H1 (cell line): ENCODE measurements around the gene BRICD5. TPM values are rescaled to one million over a fixed set of nuclear protein-coding genes. Genes with fewer than 3 reads are reported as not detected.

Experiments used
- ATF3 ChIP-seq: IDR thresholded peaks from 2 replicates; pipeline ENCODE4 v1.6.1; 2011; ENCODE audit warnings: low read depth, mild to moderate bottlenecking, low read length; ENCODE audit not compliant: insufficient read depth
- BACH1 ChIP-seq: IDR thresholded peaks from 2 replicates; pipeline ENCODE4 v1.6.1; 2012; ENCODE audit warnings: low read length, improper control_type of control experiment
- BCL11A ChIP-seq, 2 experiments: IDR thresholded peaks; one replicate each; pipeline ENCODE4 v1.6.1; 2011; ENCODE audit warnings: low read depth in 2 of 2, low read length in 2 of 2, mild to moderate bottlenecking in 2 of 2
- CHD1 ChIP-seq: IDR thresholded peaks from 2 replicates; pipeline ENCODE4 v1.6.1; 2012; ENCODE audit warnings: low read depth, low read length, improper control_type of control experiment
- FOSL1 ChIP-seq: IDR thresholded peaks from 2 replicates; pipeline ENCODE4 v1.6.1; 2011; ENCODE audit warnings: mild to moderate bottlenecking, low read depth, low read length, moderate library complexity; ENCODE audit not compliant: insufficient read depth
- HDAC2 ChIP-seq, 2 experiments: fragments of 300-600 bp in 1 of 2; sonication (generic) in 1 of 2; IDR thresholded peaks; 2 replicates each; pipeline ENCODE4 v1.6.1; 2011 to 2012; ENCODE audit warnings: low read depth in 2 of 2, low read length in 2 of 2, mild to moderate bottlenecking in 2 of 2, moderate library complexity in 2 of 2, borderline replicate concordance in 1 of 2, inconsistent platforms in 1 of 2
- POLR2AphosphoS5 ChIP-seq: IDR thresholded peaks from 2 replicates; pipeline ENCODE4 v1.6.1; 2011; ENCODE audit warnings: low read depth, low read length
- POU5F1 ChIP-seq: IDR thresholded peaks from 2 replicates; pipeline ENCODE4 v1.6.1; 2011; ENCODE audit warnings: low read depth, mild to moderate bottlenecking, low read length, moderate library complexity
- RBBP5 ChIP-seq: IDR thresholded peaks from 2 replicates; pipeline ENCODE4 v1.7.1; 2012; ENCODE audit warnings: low read depth, mild to moderate bottlenecking, inconsistent platforms, low read length, moderate library complexity, borderline replicate concordance
- RFX5 ChIP-seq: IDR thresholded peaks from 2 replicates; pipeline ENCODE4 v1.6.1; 2011; ENCODE audit warnings: low read depth, low read length, improper control_type of control experiment, borderline replicate concordance
- RXRA ChIP-seq: IDR thresholded peaks from 2 replicates; pipeline ENCODE4 v1.6.1; 2011; ENCODE audit warnings: low read depth, mild to moderate bottlenecking, low read length, moderate library complexity; ENCODE audit not compliant: insufficient read depth
- SIN3A ChIP-seq, 2 experiments: IDR thresholded peaks in 1 of 2; conservative IDR thresholded peaks in 1 of 2; 2 replicates each; pipeline ENCODE4 v1.6.1; 2011 to 2012; ENCODE audit warnings: low read length in 2 of 2, improper control_type of control experiment in 1 of 2, low read depth in 1 of 2, mild to moderate bottlenecking in 1 of 2
- SIRT6 ChIP-seq: IDR thresholded peaks from one replicate; pipeline ENCODE4 v1.7.1; 2012; ENCODE audit warnings: low read length, inconsistent platforms
- TAF1 ChIP-seq: IDR thresholded peaks from 2 replicates; pipeline ENCODE4 v1.6.1; 2011; ENCODE audit warnings: mild to moderate bottlenecking, low read depth, low read length
- ZNF274 ChIP-seq: IDR thresholded peaks from 2 replicates; pipeline ENCODE4 v1.7.0; 2012; ENCODE audit warnings: low read length, borderline replicate concordance; ENCODE audit errors: extremely low read depth
- polyA plus RNA-seq, 7 experiments: library from polyadenylated mRNA; depleted of rRNA in 3 of 7; stranded (reverse) in 5 of 7; unstranded in 2 of 7; fragments of >200 nt in 5 of 7; fragments of 200-250 nt in 2 of 7; gene quantifications; 1 replicate in 5 of 7; 2 replicates in 1 of 7; 4 replicates in 1 of 7; pipeline versions ENCODE4 v1.2.1 to v1.2.3, GENCODE V29; 2011 to 2013; ENCODE audit warnings: missing spikeins in 2 of 7, mixed read lengths in 2 of 7
- total RNA-seq: library from RNA; stranded (reverse); fragmentation: NEBNext Ultra II Directional; extraction: Animal tissue kit (Norgen Biotek cat#: 25700); gene quantifications from 2 replicates; pipeline ENCODE4 v1.2.1, GENCODE V29; 2021
- TF ChIP-seq, protein P1 (sequence below), 3 experiments: IDR thresholded peaks; 1 replicate in 2 of 3; 2 replicates in 1 of 3; pipeline versions ENCODE4 v1.5.1 to v1.6.1; 2011; ENCODE audit warnings: low read length in 3 of 3, mild to moderate bottlenecking in 3 of 3, inconsistent platforms in 2 of 3, low read depth in 1 of 3, moderate library complexity in 1 of 3; ENCODE audit not compliant: insufficient read depth in 1 of 3; ENCODE audit errors: control extremely low read depth in 1 of 3
- TF ChIP-seq, protein P2 (sequence below): IDR thresholded peaks from 2 replicates; pipeline ENCODE4 v1.6.1; 2012; ENCODE audit warnings: low read length, inconsistent platforms

Gene BRICD5
- total and polyA plus RNA-seq, 2 of the 8 experiments (the other 6 are each of a cell fraction or from before 2014, with no cell fraction given) = 8.5 to 14.2 TPM

GRCh38 chr16:2210386-2211365, at the start of gene BRICD5 (continued):
- TF ChIP-seq HDAC2 (IDR thresholded peaks at IDR 0.05; ENCODE audit: borderline replicate concordance in 1 of 2, low read depth in 2 of 2, low read length in 2 of 2) (no peak), BCL11A (IDR thresholded peaks at IDR 0.05; ENCODE audit: low read depth in 2 of 2, low read length in 2 of 2) (no peak), RFX5 (no peak), SIRT6 (no peak), BACH1 (no peak), ZNF274 (no peak), ATF3 (no peak), TAF1 (no peak), FOSL1 (no peak), CHD1 (no peak), POLR2AphosphoS5 (peak; percentile 21), SIN3A (conservative IDR thresholded peaks at IDR 0.05 in 1 of 2, IDR thresholded peaks at IDR 0.05 in 1 of 2; ENCODE audit: low read depth in 1 of 2, low read length in 2 of 2) (no peak), POU5F1 (no peak), RXRA (no peak), RBBP5 (no peak)
- TF ChIP-seq, protein P1, sequence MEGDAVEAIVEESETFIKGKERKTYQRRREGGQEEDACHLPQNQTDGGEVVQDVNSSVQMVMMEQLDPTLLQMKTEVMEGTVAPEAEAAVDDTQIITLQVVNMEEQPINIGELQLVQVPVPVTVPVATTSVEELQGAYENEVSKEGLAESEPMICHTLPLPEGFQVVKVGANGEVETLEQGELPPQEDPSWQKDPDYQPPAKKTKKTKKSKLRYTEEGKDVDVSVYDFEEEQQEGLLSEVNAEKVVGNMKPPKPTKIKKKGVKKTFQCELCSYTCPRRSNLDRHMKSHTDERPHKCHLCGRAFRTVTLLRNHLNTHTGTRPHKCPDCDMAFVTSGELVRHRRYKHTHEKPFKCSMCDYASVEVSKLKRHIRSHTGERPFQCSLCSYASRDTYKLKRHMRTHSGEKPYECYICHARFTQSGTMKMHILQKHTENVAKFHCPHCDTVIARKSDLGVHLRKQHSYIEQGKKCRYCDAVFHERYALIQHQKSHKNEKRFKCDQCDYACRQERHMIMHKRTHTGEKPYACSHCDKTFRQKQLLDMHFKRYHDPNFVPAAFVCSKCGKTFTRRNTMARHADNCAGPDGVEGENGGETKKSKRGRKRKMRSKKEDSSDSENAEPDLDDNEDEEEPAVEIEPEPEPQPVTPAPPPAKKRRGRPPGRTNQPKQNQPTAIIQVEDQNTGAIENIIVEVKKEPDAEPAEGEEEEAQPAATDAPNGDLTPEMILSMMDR (IDR thresholded peaks at IDR 0.05; ENCODE audit: control extremely low read depth in 1 of 3, insufficient read depth in 1 of 3, low read depth in 1 of 3, low read length in 3 of 3) = no peak
- TF ChIP-seq, protein P2, sequence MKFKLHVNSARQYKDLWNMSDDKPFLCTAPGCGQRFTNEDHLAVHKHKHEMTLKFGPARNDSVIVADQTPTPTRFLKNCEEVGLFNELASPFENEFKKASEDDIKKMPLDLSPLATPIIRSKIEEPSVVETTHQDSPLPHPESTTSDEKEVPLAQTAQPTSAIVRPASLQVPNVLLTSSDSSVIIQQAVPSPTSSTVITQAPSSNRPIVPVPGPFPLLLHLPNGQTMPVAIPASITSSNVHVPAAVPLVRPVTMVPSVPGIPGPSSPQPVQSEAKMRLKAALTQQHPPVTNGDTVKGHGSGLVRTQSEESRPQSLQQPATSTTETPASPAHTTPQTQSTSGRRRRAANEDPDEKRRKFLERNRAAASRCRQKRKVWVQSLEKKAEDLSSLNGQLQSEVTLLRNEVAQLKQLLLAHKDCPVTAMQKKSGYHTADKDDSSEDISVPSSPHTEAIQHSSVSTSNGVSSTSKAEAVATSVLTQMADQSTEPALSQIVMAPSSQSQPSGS = 0 out of 2 replicates have a peak, but pooled peaks have one; percentile 2
